OCI-LY7 (cell line): ENCODE measurements around the gene C9orf57. TPM values are rescaled to one million over a fixed set of nuclear protein-coding genes. Genes with fewer than 3 reads are reported as not detected.

Experiments used
- BruUV-seq: library from RNA; stranded (reverse); fragments of 400-500 nt; replicated peaks from 2 replicates; lab custom pipeline; 2021; lab: Mats Ljungman, UMichigan
- CTCF ChIA-PET: fragments of 300-600 bp; sonication (Branson Sonifier 250); formaldehyde crosslinking; loops from one replicate; lab custom pipeline; 2022; ENCODE audit warnings: antibody characterized with exemption; ENCODE audit not compliant: unreplicated experiment; lab: Charles Lee
- POLR2A ChIA-PET: fragments of 300-600 bp; sonication (Branson Sonifier 250); formaldehyde crosslinking; loops from one replicate; lab custom pipeline; 2022; ENCODE audit warnings: antibody characterized with exemption; lab: Charles Lee
- DNase-seq: peaks from one replicate; pipeline ENCODE4 v3.0.0-alpha.2; 2015; ENCODE audit warnings: low spot score
- H2AFZ ChIP-seq: fragments of 200-600 bp; sonication (generic), shearing (Covaris generic); 2 replicates; pipeline ENCODE4 v1.6.1; 2014; ENCODE audit warnings: mild to moderate bottlenecking, antibody characterized with exemption, low read length, moderate library complexity
- H3K27ac ChIP-seq: fragments of 200-600 bp; sonication (generic); 2 replicates; pipeline ENCODE4 v1.5.1; 2014; ENCODE audit warnings: mixed run types, low read depth, mild to moderate bottlenecking, moderate library complexity, low read length, inconsistent platforms; ENCODE audit not compliant: poor library complexity, severe bottlenecking
- H3K36me3 ChIP-seq: fragments of 200-600 bp; sonication (generic); 2 replicates; pipeline ENCODE4 v1.6.1; 2014; ENCODE audit warnings: mild to moderate bottlenecking, antibody characterized with exemption, low read length, moderate library complexity, mixed read lengths; ENCODE audit not compliant: insufficient read depth
- H3K4me1 ChIP-seq: fragments of 200-600 bp; sonication (generic); 2 replicates; pipeline ENCODE4 v1.5.1; 2014; ENCODE audit warnings: mild to moderate bottlenecking, low read length; ENCODE audit not compliant: insufficient read depth, poor library complexity, severe bottlenecking
- H3K4me2 ChIP-seq: fragments of 200-600 bp; sonication (generic); 2 replicates; pipeline ENCODE4 v1.6.1; 2014; ENCODE audit warnings: mild to moderate bottlenecking, low read length
- H3K4me3 ChIP-seq: fragments of 200-600 bp; sonication (generic); 2 replicates; pipeline ENCODE4 v1.5.1; 2014; ENCODE audit warnings: mild to moderate bottlenecking, low read depth, low read length; ENCODE audit not compliant: poor library complexity, severe bottlenecking
- H3K79me2 ChIP-seq: fragments of 200-600 bp; sonication (generic); 2 replicates; pipeline ENCODE4 v1.6.1; 2016; ENCODE audit warnings: low read depth, mild to moderate bottlenecking, low read length, moderate library complexity, mixed read lengths; ENCODE audit not compliant: insufficient read depth
- H3K9me2 ChIP-seq: fragments of 200-600 bp; sonication (generic); 2 replicates; pipeline ENCODE4 v1.6.1; 2016; ENCODE audit warnings: mild to moderate bottlenecking, low read length, mixed read lengths; ENCODE audit not compliant: insufficient read depth
- H3K9me3 ChIP-seq: fragments of 200-600 bp; sonication (generic); 2 replicates; pipeline ENCODE4 v1.6.1; 2014; ENCODE audit warnings: mild to moderate bottlenecking, mixed run types, low read length, mixed read lengths
- H4K20me1 ChIP-seq: fragments of 200-600 bp; sonication (generic); 2 replicates; pipeline ENCODE4 v1.6.1; 2014; ENCODE audit warnings: mild to moderate bottlenecking, antibody characterized with exemption, low read length, moderate library complexity, mixed read lengths; ENCODE audit not compliant: insufficient read depth
- EZH2phosphoT487 ChIP-seq: fragments of 200-600 bp; sonication (generic); IDR thresholded peaks from 2 replicates; pipeline ENCODE4 v1.6.1; 2018; ENCODE audit warnings: low read depth, borderline replicate concordance, mild to moderate bottlenecking, mixed run types, antibody characterized with exemption, low read length, moderate library complexity, mixed read lengths
- intact Hi-C: fragments of 100-400 bp; cut with micrococcal nuclease; formaldehyde crosslinking; loops from one replicate; pipeline ENCODE4 v1.10.0; 2022; ENCODE audit not compliant: unreplicated experiment
- total RNA-seq, 2 experiments: library from RNA; depleted of rRNA in 1 of 2; stranded (reverse); fragments of >200 nt in 1 of 2; shearing (Covaris generic) in 1 of 2; gene quantifications; 2 replicates each; pipeline ENCODE4 v1.2.3, GENCODE V29; 2014 to 2022
- TF ChIP-seq, protein P1 (sequence below): fragments of 200-600 bp; sonication (generic); conservative IDR thresholded peaks from 2 replicates; pipeline ENCODE4 v1.5.1; 2014; ENCODE audit warnings: mild to moderate bottlenecking, antibody characterized with exemption, low read length, moderate library complexity, mixed read lengths

Gene C9orf57
- total RNA-seq, 2 experiments from 2014 or later: not detected

DNA sequence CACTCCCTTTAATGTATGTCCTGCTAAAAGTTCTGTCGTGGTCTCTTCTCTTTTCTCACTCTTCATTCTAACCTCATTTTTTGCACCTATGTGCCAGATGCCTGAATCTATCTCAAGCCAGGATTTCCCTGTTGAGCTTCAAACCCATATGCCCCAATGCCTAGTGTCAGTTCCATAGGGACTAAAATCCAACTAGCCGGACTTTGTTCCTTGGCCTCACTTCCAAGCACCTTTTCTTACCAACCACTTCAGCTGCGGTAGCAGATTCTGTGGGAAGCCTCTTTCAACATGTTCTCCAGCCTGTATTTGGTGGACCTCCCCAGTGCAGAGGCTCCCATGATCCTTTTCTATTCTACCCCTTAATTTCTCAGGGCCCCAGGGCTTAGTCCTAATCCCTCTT, 17.5 kb downstream of the C9orf57 start:
- CTCF ChIA-PET: no interaction called here
- intact Hi-C loops: no loop called here
- BruUV-seq: no TSS peak
- H3K4me2 ChIP-seq: no peak overlapping the region
- TF ChIP-seq, protein P1, sequence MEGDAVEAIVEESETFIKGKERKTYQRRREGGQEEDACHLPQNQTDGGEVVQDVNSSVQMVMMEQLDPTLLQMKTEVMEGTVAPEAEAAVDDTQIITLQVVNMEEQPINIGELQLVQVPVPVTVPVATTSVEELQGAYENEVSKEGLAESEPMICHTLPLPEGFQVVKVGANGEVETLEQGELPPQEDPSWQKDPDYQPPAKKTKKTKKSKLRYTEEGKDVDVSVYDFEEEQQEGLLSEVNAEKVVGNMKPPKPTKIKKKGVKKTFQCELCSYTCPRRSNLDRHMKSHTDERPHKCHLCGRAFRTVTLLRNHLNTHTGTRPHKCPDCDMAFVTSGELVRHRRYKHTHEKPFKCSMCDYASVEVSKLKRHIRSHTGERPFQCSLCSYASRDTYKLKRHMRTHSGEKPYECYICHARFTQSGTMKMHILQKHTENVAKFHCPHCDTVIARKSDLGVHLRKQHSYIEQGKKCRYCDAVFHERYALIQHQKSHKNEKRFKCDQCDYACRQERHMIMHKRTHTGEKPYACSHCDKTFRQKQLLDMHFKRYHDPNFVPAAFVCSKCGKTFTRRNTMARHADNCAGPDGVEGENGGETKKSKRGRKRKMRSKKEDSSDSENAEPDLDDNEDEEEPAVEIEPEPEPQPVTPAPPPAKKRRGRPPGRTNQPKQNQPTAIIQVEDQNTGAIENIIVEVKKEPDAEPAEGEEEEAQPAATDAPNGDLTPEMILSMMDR: no peak
- no peak for TF ChIP-seq EZH2phosphoT487
- H3K27ac ChIP-seq: no peak overlapping the region
- no peaks in the 10 kb centered on the region for H3K9me3 ChIP-seq
- no peak overlapping the region for H3K4me3 ChIP-seq
- no peaks in the 10 kb centered on the region for H4K20me1 ChIP-seq
- no peaks in the 10 kb centered on the region for H3K79me2 ChIP-seq
- H2AFZ ChIP-seq: no peak overlapping the region
- no peaks in the 10 kb centered on the region for H3K4me1 ChIP-seq
- H3K36me3 ChIP-seq: no peaks in the 10 kb centered on the region
- POLR2A ChIA-PET: no interaction called here
- DNase-seq: no peak
- no peaks in the 10 kb centered on the region for H3K9me2 ChIP-seq

DNA sequence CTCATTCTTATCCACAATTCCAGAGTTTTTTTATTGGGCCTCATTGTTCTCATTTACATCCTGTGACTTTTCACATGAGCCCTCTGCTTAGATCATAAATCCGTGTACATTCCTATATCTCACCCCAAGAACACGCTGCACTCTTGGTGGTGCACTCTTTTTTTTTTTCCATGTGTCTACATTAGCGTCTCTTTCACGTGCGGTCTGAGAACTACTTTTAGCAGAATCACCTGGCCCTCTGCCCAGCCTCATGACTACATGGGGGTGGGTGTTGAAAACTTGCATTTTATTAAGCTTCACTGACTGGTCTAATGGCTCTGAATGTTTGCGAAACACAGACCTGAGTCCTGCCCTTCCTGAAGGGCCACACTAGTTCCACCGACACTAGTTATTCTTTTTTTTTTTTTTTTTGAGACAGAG, 18.6 kb downstream of the C9orf57 start:
- Histone ChIP-seq H2AFZ (no peak overlapping the region), H3K79me2 (no peaks in the 10 kb centered on the region), H3K36me3 (no peaks in the 10 kb centered on the region), H3K27ac (no peak overlapping the region), H3K9me2 (no peaks in the 10 kb centered on the region), H3K9me3 (no peaks in the 10 kb centered on the region), H3K4me1 (no peaks in the 10 kb centered on the region), H3K4me2 (no peak overlapping the region), H3K4me3 (no peak overlapping the region), H4K20me1 (no peaks in the 10 kb centered on the region)
- intact Hi-C loops: no loop called here
- POLR2A ChIA-PET: interaction anchor here (0.7 kb wide), 1 partner anchor 326 kb away, joined by 3 read pairs; no protein-coding TSS in a partner anchor
- TF ChIP-seq EZH2phosphoT487: no peak
- TF ChIP-seq, protein P1: no peak
- no peak for DNase-seq
- BruUV-seq: no TSS peak
- CTCF ChIA-PET: no interaction called here

DNA sequence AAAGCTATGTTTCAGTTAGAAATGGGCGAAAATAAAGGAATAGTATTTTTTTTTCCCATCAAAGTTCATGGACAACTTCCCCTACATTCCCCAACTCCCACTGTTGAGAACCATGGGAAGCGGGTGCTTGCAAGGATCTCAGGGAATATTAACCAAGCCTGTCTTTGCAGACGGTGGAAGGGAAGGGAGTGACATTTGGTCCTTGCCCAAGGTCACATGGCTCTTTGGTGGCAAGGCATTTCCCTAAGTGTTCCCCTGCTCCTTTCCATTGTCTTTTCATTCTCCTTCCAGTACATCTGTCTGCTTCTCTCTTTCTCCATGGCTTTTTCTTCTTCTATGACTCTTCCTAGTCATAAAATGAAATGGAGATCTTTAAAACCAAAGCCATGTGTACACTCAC, 19.0 kb downstream of the C9orf57 start:
- Histone ChIP-seq H3K27ac (no peak overlapping the region), H3K4me3 (no peak overlapping the region), H3K9me2 (no peaks in the 10 kb centered on the region), H4K20me1 (no peaks in the 10 kb centered on the region), H3K79me2 (no peaks in the 10 kb centered on the region), H3K4me1 (no peaks in the 10 kb centered on the region), H3K9me3 (no peaks in the 10 kb centered on the region), H3K36me3 (no peaks in the 10 kb centered on the region), H2AFZ (no peak overlapping the region), H3K4me2 (no peak overlapping the region)
- ChIA-PET POLR2A (no interaction called here), CTCF (no interaction called here)
- BruUV-seq: no TSS peak
- no peak for DNase-seq
- no peak for TF ChIP-seq EZH2phosphoT487
- TF ChIP-seq, protein P1: no peak
- intact Hi-C loops: no loop called here
